ENCODE results near the gene NGEF.

GRCh38 chr2:233059797-233060500, 46.9 kb upstream of the NGEF start, which contains the start of gene INPP5D:
- no peak for TF ChIP-seq CTCF (IDR thresholded peaks at IDR 0.05)
- TF ChIP-seq EP300 (IDR thresholded peaks at IDR 0.05), result no peak
